IMR-90 (cell line): ENCODE data around the gene SHCBP1L. TPM values are rescaled to one million over a fixed set of nuclear protein-coding genes. Genes with fewer than 3 reads are reported as not detected.

Experiments used
- ATAC-seq: fragments of 200-7000 bp; cut with Tn5 transposase; 2 replicates; pipeline ENCODE4 v1.9.1; 2020; ENCODE audit warnings: low read depth, mild to moderate bottlenecking, moderate library complexity
- BruUV-seq: library from RNA; stranded (reverse); fragments of 400-500 nt; replicated peaks from 2 replicates; lab custom pipeline; 2021; lab: Mats Ljungman, UMichigan
- CTCF ChIA-PET: fragments of 300-600 bp; formaldehyde crosslinking; extraction: SDS; loops from one replicate; lab custom pipeline; 2021; ENCODE audit warnings: antibody characterized with exemption; lab: Yijun Ruan, JAX
- POLR2A ChIA-PET: fragments of 300-600 bp; sonication (Branson Sonifier 250); formaldehyde crosslinking; loops from one replicate; lab custom pipeline; 2022; ENCODE audit warnings: antibody characterized with exemption; ENCODE audit not compliant: unreplicated experiment; lab: Charles Lee
- DNase-seq: peaks from one replicate; pipeline ENCODE4 v3.0.0; 2013
- H2AFZ ChIP-seq: replicated peaks from 2 replicates; pipeline ENCODE3; 2013; ENCODE audit warnings: low read length, mild to moderate bottlenecking; ENCODE audit not compliant: poor library complexity
- H2AK5ac ChIP-seq: 2 replicates; pipeline ENCODE4 v1.6.1; 2013; ENCODE audit warnings: low read depth, low read length, inconsistent platforms
- H2AK9ac ChIP-seq: replicated peaks from 2 replicates; pipeline ENCODE3; 2013; ENCODE audit warnings: mild to moderate bottlenecking, low read depth, low read length, moderate library complexity; ENCODE audit not compliant: poor library complexity
- H2BK120ac ChIP-seq: 2 replicates; pipeline ENCODE4 v1.6.1; 2013; ENCODE audit warnings: low read depth, low read length, inconsistent platforms
- H2BK15ac ChIP-seq: 3 replicates; pipeline ENCODE4 v1.6.1; 2013; ENCODE audit warnings: low read depth, low read length, inconsistent platforms
- H2BK20ac ChIP-seq: 2 replicates; pipeline ENCODE4 v1.6.1; 2013; ENCODE audit warnings: low read depth, mild to moderate bottlenecking, inconsistent platforms, low read length, moderate library complexity
- H2BK5ac ChIP-seq: 2 replicates; pipeline ENCODE4 v1.6.1; 2013; ENCODE audit warnings: mild to moderate bottlenecking, low read depth, low read length, inconsistent platforms; ENCODE audit not compliant: poor library complexity, severe bottlenecking
- H3K14ac ChIP-seq: replicated peaks from 2 replicates; pipeline ENCODE4 v1.6.1; 2013; ENCODE audit warnings: low read depth, low read length, inconsistent platforms
- H3K18ac ChIP-seq: 2 replicates; pipeline ENCODE4 v1.6.1; 2013; ENCODE audit warnings: low read depth, low read length, control low read depth
- H3K23ac ChIP-seq: 2 replicates; pipeline ENCODE4 v1.6.1; 2013; ENCODE audit warnings: low read depth, low read length, inconsistent platforms
- H3K27ac ChIP-seq: 2 replicates; pipeline ENCODE4 v1.5.1; 2013; ENCODE audit warnings: mild to moderate bottlenecking, control low read depth, low read length; ENCODE audit not compliant: insufficient read depth
- H3K27me3 ChIP-seq: 2 replicates; pipeline ENCODE4 v1.6.1; 2013; ENCODE audit warnings: low read length; ENCODE audit not compliant: control insufficient read depth, insufficient read depth
- H3K36me3 ChIP-seq: 2 replicates; pipeline ENCODE4 v1.6.1; 2013; ENCODE audit warnings: low read length, mixed read lengths; ENCODE audit not compliant: control insufficient read depth, insufficient read depth
- H3K4ac ChIP-seq: 2 replicates; pipeline ENCODE4 v1.6.1; 2013; ENCODE audit warnings: low read depth, low read length, inconsistent platforms
- H3K4me1 ChIP-seq: 2 replicates; pipeline ENCODE4 v1.6.1; 2013; ENCODE audit warnings: low read length, mixed read lengths; ENCODE audit not compliant: control insufficient read depth, insufficient read depth
- H3K4me2 ChIP-seq: 2 replicates; pipeline ENCODE4 v1.6.1; 2013; ENCODE audit warnings: low read depth, mild to moderate bottlenecking, control low read depth, low read length, moderate library complexity
- H3K4me3 ChIP-seq: 2 replicates; pipeline ENCODE4 v1.5.1; 2013; ENCODE audit warnings: low read depth, mild to moderate bottlenecking, control low read depth, low read length, moderate library complexity; ENCODE audit not compliant: insufficient read depth
- H3K56ac ChIP-seq: 2 replicates; pipeline ENCODE4 v1.6.1; 2013; ENCODE audit warnings: low read length, inconsistent platforms; ENCODE audit not compliant: insufficient read depth; ENCODE audit errors: extremely low read depth
- H3K79me1 ChIP-seq, 2 experiments: 2 replicates each; pipeline ENCODE4 v1.6.1; 2013; ENCODE audit warnings: low read length in 2 of 2, inconsistent platforms in 1 of 2, low read depth in 1 of 2
- H3K9ac ChIP-seq: 2 replicates; pipeline ENCODE4 v1.6.1; 2013; ENCODE audit warnings: low read depth, low read length, control low read depth
- H3K9me1 ChIP-seq: 2 replicates; pipeline ENCODE4 v1.6.1; 2013; ENCODE audit warnings: low read length, inconsistent platforms; ENCODE audit not compliant: insufficient read depth
- H3K9me3 ChIP-seq: 2 replicates; pipeline ENCODE4 v1.6.1; 2013; ENCODE audit warnings: low read length; ENCODE audit not compliant: control insufficient read depth, insufficient read depth
- H4K20me1 ChIP-seq: 2 replicates; pipeline ENCODE4 v1.6.1; 2013; ENCODE audit warnings: low read length, inconsistent platforms; ENCODE audit not compliant: insufficient read depth
- H4K5ac ChIP-seq: 2 replicates; pipeline ENCODE4 v1.6.1; 2013; ENCODE audit warnings: mild to moderate bottlenecking, low read depth, low read length, control low read depth
- H4K8ac ChIP-seq, 2 experiments: 2 replicates each; pipeline ENCODE4 v1.6.1; 2013; ENCODE audit warnings: low read depth in 2 of 2, low read length in 2 of 2, control low read depth in 1 of 2, inconsistent platforms in 1 of 2
- H4K91ac ChIP-seq: 2 replicates; pipeline ENCODE4 v1.6.1; 2013; ENCODE audit warnings: low read depth, low read length, inconsistent platforms; ENCODE audit not compliant: insufficient read depth
- BHLHE40 ChIP-seq: fragments of 150-350 bp; IDR thresholded peaks from 2 replicates; pipeline ENCODE4 v1.6.1; 2016; ENCODE audit warnings: mild to moderate bottlenecking, low read depth, low read length
- CEBPB ChIP-seq: IDR thresholded peaks from 2 replicates; pipeline ENCODE4 v1.6.1; 2012; ENCODE audit warnings: low read depth, low read length, improper control_type of control experiment
- CTCF ChIP-seq: conservative IDR thresholded peaks from 2 replicates; pipeline ENCODE4 v1.5.1; 2012; ENCODE audit warnings: mild to moderate bottlenecking, low read depth, low read length, improper control_type of control experiment
- ELK1 ChIP-seq: fragments of 150-350 bp; IDR thresholded peaks from 2 replicates; pipeline ENCODE4 v1.6.1; 2016; ENCODE audit warnings: low read depth, mild to moderate bottlenecking, low read length, moderate library complexity, borderline replicate concordance
- FOS ChIP-seq: fragments of 150-350 bp; IDR thresholded peaks from 2 replicates; pipeline ENCODE4 v1.6.1; 2016; ENCODE audit warnings: low read depth, low read length
- MAFK ChIP-seq: IDR thresholded peaks from 2 replicates; pipeline ENCODE4 v1.6.1; 2012; ENCODE audit warnings: low read depth, low read length, improper control_type of control experiment
- MAZ ChIP-seq: IDR thresholded peaks from 2 replicates; pipeline ENCODE4 v1.6.1; 2012; ENCODE audit warnings: low read depth, mild to moderate bottlenecking, low read length, improper control_type of control experiment, moderate library complexity, borderline replicate concordance
- MXI1 ChIP-seq: IDR thresholded peaks from 2 replicates; pipeline ENCODE4 v1.6.1; 2012; ENCODE audit warnings: low read depth, mild to moderate bottlenecking, low read length, moderate library complexity, borderline replicate concordance
- NFE2L2 ChIP-seq: fragments of 150-350 bp; IDR thresholded peaks from 2 replicates; pipeline ENCODE4 v1.6.1; 2016; ENCODE audit warnings: low read depth, mild to moderate bottlenecking, low read length
- POLR2A ChIP-seq: IDR thresholded peaks from 2 replicates; pipeline ENCODE4 v1.6.1; 2012; ENCODE audit warnings: mild to moderate bottlenecking, low read depth, low read length
- RAD21 ChIP-seq: IDR thresholded peaks from 2 replicates; pipeline ENCODE4 v1.6.1; 2012; ENCODE audit warnings: low read length, improper control_type of control experiment
- RCOR1 ChIP-seq: IDR thresholded peaks from 2 replicates; pipeline ENCODE4 v1.6.1; 2012; ENCODE audit warnings: mild to moderate bottlenecking, low read length, improper control_type of control experiment; ENCODE audit not compliant: insufficient replicate concordance
- SMC3 ChIP-seq: fragments of 150-350 bp; IDR thresholded peaks from 2 replicates; pipeline ENCODE4 v1.6.1; 2016; ENCODE audit warnings: low read depth, mild to moderate bottlenecking, antibody characterized with exemption, low read length, moderate library complexity
- USF2 ChIP-seq: fragments of 150-350 bp; IDR thresholded peaks from 2 replicates; pipeline ENCODE4 v1.6.1; 2017; ENCODE audit warnings: mild to moderate bottlenecking, antibody characterized with exemption, low read length, low read depth
- dilution Hi-C: fragments of 300-500 bp; cut with HindIII; formaldehyde crosslinking; loops from one replicate; pipeline ENCODE4 v1.14.3; 2018; ENCODE audit warnings: low sequenced_read_pairs; ENCODE audit not compliant: unreplicated experiment
- in situ Hi-C: fragments of 300-500 bp; cut with MboI; formaldehyde crosslinking; loops from 3 replicates; pipeline ENCODE4 v1.14.3; 2019; ENCODE audit warnings: low sequenced_read_pairs, inconsistent platforms, mixed read lengths
- intact Hi-C: fragments of 100-400 bp; cut with micrococcal nuclease; formaldehyde crosslinking; loops from 2 replicates; pipeline ENCODE4 v1.10.0; 2022
- polyA plus RNA-seq, 3 experiments: library from polyadenylated mRNA; depleted of rRNA; stranded (reverse); fragments of >200 nt; gene quantifications; 2 replicates each; pipeline ENCODE4 v1.2.3, GENCODE V29; 2012; ENCODE audit warnings: low replicate concordance in 1 of 3
- total RNA-seq: library from RNA; depleted of rRNA; stranded (reverse); fragments of >200 nt; gene quantifications from 2 replicates; pipeline ENCODE4 v1.2.3, GENCODE V29; 2012

Gene SHCBP1L
- total and polyA plus RNA-seq, 2 of the 4 experiments (the other 2 are of a cell fraction), result not detected

GRCh38 chr1:182877331-182877730 lies 75.6 kb downstream of the SHCBP1L start:
- ATAC-seq (no peak), DNase-seq (no peak)
- Histone ChIP-seq H3K4me2 (no peak overlapping the region), H3K23ac (no peak overlapping the region), H3K9me3 (no peaks in the 10 kb centered on the region), H3K9me1 (no peaks in the 10 kb centered on the region; the same call in none of the 2 replicates), H3K4ac (no peak overlapping the region), H2AK5ac (no peak overlapping the region), H3K14ac (no peak overlapping the region), H2BK120ac (no peak overlapping the region), H2AK9ac (no peak overlapping the region), H3K9ac (no peak overlapping the region), H3K4me3 (no peak overlapping the region), H3K27me3 (no peaks in the 10 kb centered on the region), H4K91ac (no peak overlapping the region), H2BK20ac (no peak overlapping the region), H2AFZ (no peak overlapping the region), H2BK15ac (no peak overlapping the region), H3K18ac (no peak overlapping the region), H3K4me1 (no peaks in the 10 kb centered on the region), H3K27ac (no peak overlapping the region), H3K56ac (no peak overlapping the region), H4K20me1 (peaks cover 8% of the 10 kb centered on the region; the same call in 1 of the 2 replicates), H3K36me3 (peaks cover 57% of the 10 kb centered on the region), H3K79me1 (peaks cover 19 to 21% of the 10 kb centered on the region in 2 experiments), H2BK5ac (no peak overlapping the region), H4K5ac (no peak overlapping the region), H4K8ac (no peak overlapping the region)
- in situ Hi-C loops, result loop anchor here (25.0 kb wide), 1 partner anchor 1835 kb away; no protein-coding TSS in a partner anchor
- TF ChIP-seq MAZ (no peak), MXI1 (no peak), BHLHE40 (no peak), NFE2L2 (no peak), RAD21 (no peak), SMC3 (no peak), ELK1 (no peak), FOS (no peak), POLR2A (no peak), RCOR1 (no peak), MAFK (no peak), CEBPB (no peak), CTCF (no peak), USF2 (no peak)
- no TSS peak for BruUV-seq
- ChIA-PET POLR2A (no interaction called here), CTCF (no interaction called here)
- intact Hi-C loops, result no loop called here
- dilution Hi-C loops, result no loop called here
